Endothelial cell (in vitro differentiated cells): ENCODE results near the gene FYCO1. TPM values are rescaled to one million over a fixed set of nuclear protein-coding genes. Genes with fewer than 3 reads are reported as not detected.

Experiments used
- DNase-seq: peaks from one replicate; pipeline ENCODE4 v3.0.0; 2021; ENCODE audit warnings: low spot score
- H3K27ac Mint-ChIP-seq: one replicate; pipeline ENCODE4 v1.8.0; 2021; ENCODE audit warnings: mixed read lengths, inconsistent platforms; ENCODE audit not compliant: unreplicated experiment
- H3K27me3 Mint-ChIP-seq: one replicate; pipeline ENCODE4 v1.8.0; 2021; ENCODE audit warnings: mild to moderate bottlenecking, moderate library complexity, mixed read lengths, inconsistent platforms; ENCODE audit not compliant: unreplicated experiment
- H3K36me3 Mint-ChIP-seq: one replicate; pipeline ENCODE4 v1.8.0; 2021; ENCODE audit warnings: mild to moderate bottlenecking, low read depth, mixed read lengths, inconsistent platforms; ENCODE audit not compliant: unreplicated experiment
- H3K4me1 Mint-ChIP-seq: one replicate; pipeline ENCODE4 v1.8.0; 2021; ENCODE audit warnings: mild to moderate bottlenecking, mixed read lengths, inconsistent platforms; ENCODE audit not compliant: unreplicated experiment
- H3K4me3 Mint-ChIP-seq: one replicate; pipeline ENCODE4 v1.8.0; 2021; ENCODE audit warnings: mild to moderate bottlenecking, mixed read lengths, inconsistent platforms; ENCODE audit not compliant: unreplicated experiment
- H3K9me3 Mint-ChIP-seq: one replicate; pipeline ENCODE4 v1.8.0; 2021; ENCODE audit warnings: mixed read lengths, inconsistent platforms; ENCODE audit not compliant: unreplicated experiment
- total RNA-seq: library from RNA; stranded (reverse); fragmentation: NEBNext Ultra II Directional; extraction: Animal tissue kit (Norgen Biotek cat#: 25700); gene quantifications from one replicate; pipeline ENCODE4 v1.2.1, GENCODE V29; 2021; ENCODE audit not compliant: unreplicated experiment
- TF ChIP-seq, protein P1 (sequence below): fragments of 200-600 bp; sonication (generic); IDR thresholded peaks from one replicate; pipeline ENCODE4 v1.5.0; 2021; ENCODE audit warnings: antibody characterized with exemption; ENCODE audit not compliant: unreplicated experiment

Gene FYCO1
- total RNA-seq, 1 donor from 2014 or later, result 13.8 TPM

GRCh38 chr3:45964139-45964538 lies 31.5 kb downstream of the FYCO1 start:
- TF ChIP-seq, protein P1, sequence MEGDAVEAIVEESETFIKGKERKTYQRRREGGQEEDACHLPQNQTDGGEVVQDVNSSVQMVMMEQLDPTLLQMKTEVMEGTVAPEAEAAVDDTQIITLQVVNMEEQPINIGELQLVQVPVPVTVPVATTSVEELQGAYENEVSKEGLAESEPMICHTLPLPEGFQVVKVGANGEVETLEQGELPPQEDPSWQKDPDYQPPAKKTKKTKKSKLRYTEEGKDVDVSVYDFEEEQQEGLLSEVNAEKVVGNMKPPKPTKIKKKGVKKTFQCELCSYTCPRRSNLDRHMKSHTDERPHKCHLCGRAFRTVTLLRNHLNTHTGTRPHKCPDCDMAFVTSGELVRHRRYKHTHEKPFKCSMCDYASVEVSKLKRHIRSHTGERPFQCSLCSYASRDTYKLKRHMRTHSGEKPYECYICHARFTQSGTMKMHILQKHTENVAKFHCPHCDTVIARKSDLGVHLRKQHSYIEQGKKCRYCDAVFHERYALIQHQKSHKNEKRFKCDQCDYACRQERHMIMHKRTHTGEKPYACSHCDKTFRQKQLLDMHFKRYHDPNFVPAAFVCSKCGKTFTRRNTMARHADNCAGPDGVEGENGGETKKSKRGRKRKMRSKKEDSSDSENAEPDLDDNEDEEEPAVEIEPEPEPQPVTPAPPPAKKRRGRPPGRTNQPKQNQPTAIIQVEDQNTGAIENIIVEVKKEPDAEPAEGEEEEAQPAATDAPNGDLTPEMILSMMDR, result no peak
- Mint-ChIP-seq H3K27me3 (peaks cover 4% of the 10 kb centered on the region), H3K36me3 (peaks cover 48% of the 10 kb centered on the region), H3K27ac (no peak overlapping the region), H3K4me3 (no peak overlapping the region), H3K4me1 (no peaks in the 10 kb centered on the region), H3K9me3 (no peaks in the 10 kb centered on the region)
- no peak for DNase-seq

GRCh38 chr3:45962033-45962432 lies 33.6 kb downstream of the FYCO1 start:
- H3K9me3 Mint-ChIP-seq, result no peaks in the 10 kb centered on the region
- H3K4me3 Mint-ChIP-seq, result no peak overlapping the region
- H3K27ac Mint-ChIP-seq, result no peak overlapping the region
- no peaks in the 10 kb centered on the region for H3K27me3 Mint-ChIP-seq
- no peak for DNase-seq
- TF ChIP-seq, protein P1, result no peak
- H3K36me3 Mint-ChIP-seq, result peaks cover 52% of the 10 kb centered on the region
- H3K4me1 Mint-ChIP-seq, result no peaks in the 10 kb centered on the region

DNA sequence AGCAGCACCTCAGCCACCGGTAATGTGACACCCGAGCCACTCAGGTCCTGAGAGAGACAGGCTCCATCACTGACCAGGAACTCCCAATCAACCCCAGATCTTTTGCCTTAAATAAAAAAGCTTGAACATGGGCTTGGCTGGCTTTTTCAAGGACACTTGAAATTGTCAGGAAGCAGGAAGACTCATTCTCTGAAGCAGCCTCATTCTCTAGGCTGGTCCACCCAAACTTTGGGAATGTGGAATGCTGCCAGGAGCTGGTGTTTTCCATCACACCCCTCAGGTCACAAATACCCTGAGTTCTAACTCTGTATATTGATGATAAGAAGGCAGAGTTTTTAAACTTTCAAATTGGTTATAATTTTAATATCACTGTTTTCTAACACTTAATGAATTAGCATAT lies 35.3 kb downstream of the FYCO1 start:
- Mint-ChIP-seq H3K36me3 (peaks cover 59% of the 10 kb centered on the region), H3K27ac (no peak overlapping the region)

DNA sequence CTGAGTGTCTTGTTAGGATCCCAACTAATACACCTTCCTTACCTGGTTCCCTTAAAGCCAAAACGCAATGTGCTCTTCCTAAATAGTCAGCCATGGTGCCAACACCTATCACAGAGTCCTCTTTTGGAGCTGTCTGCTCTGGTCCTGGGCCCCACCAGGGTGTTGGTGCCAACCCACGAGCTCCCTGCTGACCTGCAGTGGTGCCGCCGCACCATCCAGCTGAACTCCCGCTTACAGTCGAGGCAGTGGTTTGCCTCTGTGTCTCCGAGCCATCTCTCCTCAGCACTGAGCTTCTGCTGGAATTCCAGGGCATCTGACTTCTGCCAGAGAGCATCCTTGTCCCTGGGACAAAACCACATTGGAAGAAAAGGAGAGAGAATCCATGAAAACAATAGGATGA lies 36.4 kb downstream of the FYCO1 start:
- Mint-ChIP-seq H3K9me3 (no peaks in the 10 kb centered on the region), H3K4me1 (no peaks in the 10 kb centered on the region), H3K27me3 (no peaks in the 10 kb centered on the region), H3K4me3 (peak overlapping the region; percentile 60), H3K36me3 (peaks cover 64% of the 10 kb centered on the region), H3K27ac (no peak overlapping the region)
- TF ChIP-seq, protein P1, result no peak
- no peak for DNase-seq

More for the DNA sequence above, 35.3 kb downstream of the FYCO1 start:
- TF ChIP-seq, protein P1, result no peak
- Mint-ChIP-seq H3K4me3 (no peak overlapping the region), H3K27me3 (no peaks in the 10 kb centered on the region), H3K9me3 (no peaks in the 10 kb centered on the region), H3K4me1 (no peaks in the 10 kb centered on the region)
- no peak for DNase-seq

DNA sequence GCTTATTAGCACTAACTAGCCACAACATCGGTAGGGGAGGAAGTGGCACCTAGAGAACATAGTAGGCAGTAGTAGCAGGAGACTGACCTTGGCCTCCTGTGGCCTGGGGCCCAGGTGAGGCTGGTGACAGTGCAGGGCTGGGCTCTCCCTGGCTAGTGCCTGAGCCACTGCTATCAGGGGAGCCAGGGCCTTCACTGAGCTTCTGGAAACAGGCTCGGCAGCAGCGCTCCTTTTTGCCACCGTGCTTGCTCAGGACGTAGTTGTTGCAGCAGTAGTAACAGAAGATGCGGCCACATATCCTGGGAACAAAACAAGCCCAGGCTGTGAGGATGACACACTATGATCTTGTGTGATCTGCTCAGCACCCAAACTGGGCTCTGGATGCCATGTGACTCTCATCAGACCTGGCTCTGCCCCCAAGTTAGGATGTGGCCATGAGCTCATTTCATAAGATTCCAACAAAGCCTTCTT lies 37.3 kb downstream of the FYCO1 start:
- no peak for DNase-seq
- Mint-ChIP-seq H3K4me3 (no peak overlapping the region), H3K27me3 (no peaks in the 10 kb centered on the region), H3K36me3 (peaks cover 63% of the 10 kb centered on the region), H3K4me1 (peaks cover under 1% of the 10 kb centered on the region), H3K27ac (no peak overlapping the region), H3K9me3 (no peaks in the 10 kb centered on the region)
- TF ChIP-seq, protein P1, result no peak
